ENCODE measurements around the gene SLC16A3.
"Not testable (repeated sequence)": the region's sequence is repeated elsewhere in the genome, so short reads cannot be mapped to it uniquely, and the experiment has no call there.

Gene SLC16A3

GRCh38 chr17:82228842-82229697, at the start of gene SLC16A3:
TSS of gene SLC16A3 (plus strand) at chr17:82229042. CDS start at chr17:82236009, 6,967 bp downstream.
- no peak for DNase-seq (ENCODE audit: low read depth, low spot score)

- DNase-seq (ENCODE audit: low read depth, low spot score) = no peak
Measured at GRCh38 chr17:82179412-82179811, 49.4 kb upstream of the SLC16A3 start.

GRCh38 chr17:82179946-82180475, 48.8 kb upstream of the SLC16A3 start:
- no peak for DNase-seq (ENCODE audit: low read depth, low spot score)

- no peak for DNase-seq (ENCODE audit: low read depth, low spot score)
Measured at GRCh38 chr17:82180776-82181528, 47.9 kb upstream of the SLC16A3 start.

GRCh38 chr17:82184761-82185160, 44.1 kb upstream of the SLC16A3 start:
- DNase-seq (ENCODE audit: low read depth, low spot score) = no peak

GRCh38 chr17:82186221-82186620, 42.6 kb upstream of the SLC16A3 start:
- no peak for DNase-seq (ENCODE audit: low read depth, low spot score)

GRCh38 chr17:82187500-82187899, 41.3 kb upstream of the SLC16A3 start:
- no peak for DNase-seq (ENCODE audit: low read depth, low spot score)

- no peak for DNase-seq (ENCODE audit: low read depth, low spot score)
Measured at GRCh38 chr17:82188001-82188961, 40.6 kb upstream of the SLC16A3 start.

- DNase-seq (ENCODE audit: low read depth, low spot score) = not testable (repeated sequence)
Measured at GRCh38 chr17:82193050-82193449, 35.8 kb upstream of the SLC16A3 start.

- DNase-seq (ENCODE audit: low read depth, low spot score) = no peak
Measured at GRCh38 chr17:82193520-82194220, 35.2 kb upstream of the SLC16A3 start.

- no peak for DNase-seq (ENCODE audit: low read depth, low spot score)
Measured at GRCh38 chr17:82194765-82195164, 34.1 kb upstream of the SLC16A3 start.

- no peak for DNase-seq (ENCODE audit: low read depth, low spot score)
Measured at GRCh38 chr17:82195675-82196672, 32.9 kb upstream of the SLC16A3 start.

- no peak for DNase-seq (ENCODE audit: low read depth, low spot score)
Measured at GRCh38 chr17:82198092-82198491, 30.8 kb upstream of the SLC16A3 start.

- no peak for DNase-seq (ENCODE audit: low read depth, low spot score)
Measured at GRCh38 chr17:82199496-82199895, 29.3 kb upstream of the SLC16A3 start.

GRCh38 chr17:82200135-82200534, 28.7 kb upstream of the SLC16A3 start:
- no peak for DNase-seq (ENCODE audit: low read depth, low spot score)

- no peak for DNase-seq (ENCODE audit: low read depth, low spot score)
Measured at GRCh38 chr17:82200743-82201497, 27.9 kb upstream of the SLC16A3 start.

- DNase-seq (ENCODE audit: low read depth, low spot score) = no peak
Measured at GRCh38 chr17:82201498-82201910, 27.3 kb upstream of the SLC16A3 start.

- no peak for DNase-seq (ENCODE audit: low read depth, low spot score)
Measured at GRCh38 chr17:82202981-82203380, 25.9 kb upstream of the SLC16A3 start.

GRCh38 chr17:82203920-82204319, 24.9 kb upstream of the SLC16A3 start:
- DNase-seq (ENCODE audit: low read depth, low spot score) = no peak

Measured in brain pericyte (primary cell).